Suprapubic skin (tissue), 4 donors: Measurements from ENCODE around the gene ENTPD5. TPM values are rescaled to one million over a fixed set of nuclear protein-coding genes. Genes with fewer than 3 reads are reported as not detected.

ENCODE experiments used
- DNase-seq, 2 donors: peaks; one replicate each; pipeline ENCODE4 v3.0.0-alpha.2; 2019; ENCODE audit warnings: low spot score in 2 of 2
- H3K27ac ChIP-seq: fragments of 200-600 bp; sonication (generic); one replicate; pipeline ENCODE4 v1.5.1; 2019
- H3K27me3 ChIP-seq: fragments of 200-600 bp; sonication (generic); one replicate; pipeline ENCODE4 v1.5.1; 2019
- H3K36me3 ChIP-seq: fragments of 200-600 bp; sonication (generic); one replicate; pipeline ENCODE4 v1.5.1; 2019
- H3K4me1 ChIP-seq: fragments of 200-600 bp; sonication (generic); one replicate; pipeline ENCODE4 v1.5.1; 2019
- H3K4me3 ChIP-seq: fragments of 200-600 bp; sonication (generic); one replicate; pipeline ENCODE4 v1.5.1; 2019; ENCODE audit warnings: mild to moderate bottlenecking
- H3K9me3 ChIP-seq: fragments of 200-600 bp; sonication (generic); one replicate; pipeline ENCODE4 v1.5.1; 2019
- CTCF ChIP-seq, 2 donors: fragments of 200-600 bp in 1 of 2; fragments of 450-650 bp in 1 of 2; sonication (generic) in 1 of 2; IDR thresholded peaks; one replicate each; pipeline ENCODE4 v1.5.1; 2016 to 2019; ENCODE audit warnings: antibody characterized with exemption in 2 of 2, mild to moderate bottlenecking in 1 of 2, moderate library complexity in 1 of 2
- EP300 ChIP-seq: sonication (generic); formaldehyde crosslinking; IDR thresholded peaks from one replicate; pipeline ENCODE4 v1.6.1; 2017; ENCODE audit warnings: antibody characterized with exemption
- POLR2A ChIP-seq, 2 donors: fragments of 450-650 bp; IDR thresholded peaks; one replicate each; pipeline ENCODE4 v1.6.1; 2017; ENCODE audit warnings: antibody characterized with exemption in 2 of 2, mild to moderate bottlenecking in 2 of 2, moderate library complexity in 2 of 2
- POLR2AphosphoS5 ChIP-seq, 3 donors: sonication (generic); formaldehyde crosslinking; IDR thresholded peaks; one replicate each; pipeline ENCODE4 v1.6.1; 2017; ENCODE audit warnings: antibody characterized with exemption in 3 of 3
- WGBS: methylation state at CpG from one replicate; pipeline ENCODE4 v1.1.5; 2018; 5-methylcytosine and 5-hydroxymethylcytosine counted together
- total RNA-seq, 4 donors: library from RNA; depleted of rRNA; stranded (reverse); fragments of >200 nt; gene quantifications; one replicate each; pipeline ENCODE4 v1.1.0, GENCODE V29; 2016

Gene ENTPD5
- total RNA-seq, 4 donors from 2014 or later = 9.2 to 18.4 (median 11.6) TPM

GRCh38 chr14:73961192-73961591 lies 57.9 kb downstream of the ENTPD5 start:
- Histone ChIP-seq H3K9me3 (no peaks in the 10 kb centered on the region), H3K27me3 (no peaks in the 10 kb centered on the region), H3K36me3 (peaks cover 86% of the 10 kb centered on the region), H3K27ac (no peak overlapping the region), H3K4me1 (no peaks in the 10 kb centered on the region), H3K4me3 (no peak overlapping the region)
- no peak for TF ChIP-seq CTCF (IDR thresholded peaks at IDR 0.05)
- no peak for TF ChIP-seq EP300
- no peak for TF ChIP-seq POLR2A (IDR thresholded peaks at IDR 0.05)
- no peak for TF ChIP-seq POLR2AphosphoS5 (IDR thresholded peaks at IDR 0.05)
- 94% methylated on average over 12 of the region's 12 CpGs for WGBS
- DNase-seq = no peak

DNA sequence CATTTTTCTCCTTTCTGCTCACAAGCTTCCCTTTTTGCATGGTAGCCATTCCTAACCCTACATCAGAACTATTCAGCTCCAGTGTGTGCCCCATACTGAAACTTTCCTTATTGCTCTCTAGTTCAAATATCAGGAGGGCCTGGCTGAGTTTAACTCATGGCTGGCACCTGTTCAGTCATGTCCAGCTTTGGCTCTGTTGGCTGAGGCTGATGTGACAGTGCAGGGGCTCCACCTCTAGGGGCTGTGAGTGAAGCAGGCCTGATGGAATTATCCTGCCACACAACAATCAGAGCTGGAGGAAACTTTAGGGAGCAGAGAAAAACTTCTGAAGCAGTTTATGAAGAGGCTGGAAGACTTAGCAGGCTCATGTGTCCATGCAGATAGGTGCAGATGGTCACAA lies 60.5 kb downstream of the ENTPD5 start:
- no peak for DNase-seq
- no peak for TF ChIP-seq POLR2AphosphoS5 (IDR thresholded peaks at IDR 0.05)
- no peak for TF ChIP-seq CTCF (IDR thresholded peaks at IDR 0.05)
- no peak for TF ChIP-seq POLR2A (IDR thresholded peaks at IDR 0.05)
- no peak for TF ChIP-seq EP300
- H3K4me3 ChIP-seq = no peak overlapping the region
- peaks cover 95% of the 10 kb centered on the region for H3K36me3 ChIP-seq
- no peak overlapping the region for H3K27ac ChIP-seq
- H3K9me3 ChIP-seq = no peaks in the 10 kb centered on the region
- H3K4me1 ChIP-seq = no peaks in the 10 kb centered on the region
- no peaks in the 10 kb centered on the region for H3K27me3 ChIP-seq

DNA sequence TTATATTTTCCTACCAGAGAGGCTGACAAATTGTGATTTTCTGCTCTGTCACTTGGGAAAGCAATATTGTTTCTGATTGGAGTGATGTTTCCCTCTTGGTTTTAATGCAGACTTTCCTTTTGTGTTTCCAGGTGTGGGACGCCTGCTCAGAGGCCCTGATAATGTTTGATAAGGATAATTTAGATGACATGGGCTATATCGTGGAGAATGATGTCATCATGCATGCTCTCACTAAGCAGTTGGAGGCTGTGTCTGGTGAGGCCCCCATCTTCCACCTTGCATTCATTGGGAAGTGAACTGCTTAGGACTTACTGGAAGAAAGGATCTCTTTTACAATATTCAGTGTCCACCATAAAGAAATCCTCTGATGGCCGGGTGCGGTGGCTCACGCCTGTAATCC lies 63.4 kb downstream of the ENTPD5 start:
- DNase-seq = no peak
- H3K36me3 ChIP-seq = peaks cover 74% of the 10 kb centered on the region
- H3K27ac ChIP-seq = no peak overlapping the region
- H3K4me1 ChIP-seq = peaks cover 6% of the 10 kb centered on the region
- TF ChIP-seq POLR2A (IDR thresholded peaks at IDR 0.05) = no peak
- TF ChIP-seq POLR2AphosphoS5 (IDR thresholded peaks at IDR 0.05) = no peak
- H3K27me3 ChIP-seq = no peaks in the 10 kb centered on the region
- no peaks in the 10 kb centered on the region for H3K9me3 ChIP-seq
- H3K4me3 ChIP-seq = no peak overlapping the region
- 87% methylated on average over 5 of the region's 5 CpGs for WGBS

GRCh38 chr14:73953731-73954130 lies 65.4 kb downstream of the ENTPD5 start:
- no peak for TF ChIP-seq POLR2A (IDR thresholded peaks at IDR 0.05)
- TF ChIP-seq CTCF (IDR thresholded peaks at IDR 0.05) = no peak
- no peak for TF ChIP-seq EP300
- TF ChIP-seq POLR2AphosphoS5 (IDR thresholded peaks at IDR 0.05) = no peak
- H3K4me3 ChIP-seq = no peak overlapping the region

DNA sequence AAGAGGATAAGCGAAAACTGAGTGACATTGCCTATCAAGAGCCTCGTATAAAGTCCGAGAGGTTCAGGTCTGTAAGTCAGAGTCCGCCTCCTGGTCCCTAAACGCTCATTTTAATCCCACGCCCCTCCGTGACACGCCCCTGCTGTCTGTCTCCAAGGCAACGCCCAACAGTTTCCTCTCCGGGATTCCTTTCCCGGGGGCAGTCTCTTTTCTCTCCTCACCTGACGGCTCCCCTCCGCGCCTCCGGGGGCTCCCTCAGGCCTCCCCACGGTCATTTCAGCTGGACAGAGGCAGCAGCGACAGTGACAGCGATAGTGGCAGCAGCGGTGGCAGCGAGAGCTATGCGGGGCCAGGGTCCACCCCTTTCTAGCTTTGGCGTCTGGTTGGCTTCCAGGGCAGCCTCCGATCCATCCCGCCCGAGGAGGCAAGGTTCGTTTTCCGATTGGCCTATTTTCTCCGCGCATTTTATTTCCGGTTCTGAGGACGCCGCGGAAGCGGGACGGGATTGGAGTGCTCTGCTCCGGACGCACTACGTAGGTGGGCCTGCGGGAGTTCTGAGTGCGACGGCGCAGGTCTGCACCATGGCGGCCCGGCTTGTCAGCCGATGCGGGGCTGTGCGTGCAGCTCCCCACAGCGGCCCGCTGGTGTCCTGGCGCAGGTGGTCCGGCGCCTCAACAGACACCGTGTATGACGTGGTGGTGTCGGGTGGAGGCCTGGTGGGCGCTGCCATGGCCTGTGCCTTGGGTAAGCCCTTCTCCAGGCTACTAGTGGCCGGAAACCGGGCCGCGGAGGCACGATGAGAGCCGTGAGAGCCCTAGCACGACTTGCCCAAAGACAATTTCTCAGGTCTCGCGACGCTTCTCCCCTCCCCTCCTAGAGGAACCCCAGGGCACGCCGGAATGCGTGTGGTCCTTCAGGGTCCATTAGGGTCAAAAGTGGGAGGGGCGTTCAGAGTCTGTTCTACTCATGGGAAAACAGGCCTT lies 69.0 kb downstream of the ENTPD5 start, which contains the start of the genes COQ6 and FAM161B:
Gene COQ6 (plus strand): TSS at position 551 of the 983 bp plus-strand sequence. CDS start 31 bp downstream, at position 582.
Gene FAM161B (minus strand): TSS at position 343 of the 983 bp plus-strand sequence. CDS start 68 bp downstream, at position 275.
- under 1% methylated on average over 32 of the region's 70 CpGs for WGBS
- DNase-seq = peak; percentile 96 to 97
- Histone ChIP-seq H3K9me3 (no peaks in the 10 kb centered on the region), H3K27ac (peak within 1 kb of the TSS; percentile 91), H3K4me3 (peak within 1 kb of the TSS; percentile 80), H3K36me3 (peaks cover 28% of the 10 kb centered on the region), H3K27me3 (no peaks in the 10 kb centered on the region), H3K4me1 (peaks cover 16% of the 10 kb centered on the region)
- TF ChIP-seq POLR2AphosphoS5 (IDR thresholded peaks at IDR 0.05) = peak; percentile 74 to 87 (median 82)
- no peak for TF ChIP-seq EP300
- no peak for TF ChIP-seq CTCF (IDR thresholded peaks at IDR 0.05)
- TF ChIP-seq POLR2A (IDR thresholded peaks at IDR 0.05) = peak; percentile 27 to 89

More at GRCh38 chr14:73953731-73954130, 65.4 kb downstream of the ENTPD5 start:
- H3K4me1 ChIP-seq = peaks cover 16% of the 10 kb centered on the region
- H3K27ac ChIP-seq = no peak overlapping the region
- no peaks in the 10 kb centered on the region for H3K9me3 ChIP-seq
- H3K36me3 ChIP-seq = peaks cover 54% of the 10 kb centered on the region
- H3K27me3 ChIP-seq = no peaks in the 10 kb centered on the region
- 57% methylated on average over 1 of the region's 1 CpG for WGBS
- no peak for DNase-seq
